Activated CD8-positive, alpha-beta memory T cell treated with anti-CD3 and anti-CD28 coated beads, Interleukin-2, amount 50 U/mL, for 24 hours (primary cell): ENCODE measurements around the gene KNDC1.

Source experiments
- DNase-seq: peaks from one replicate; pipeline ENCODE4 v3.0.0-alpha.2; 2020; ENCODE audit errors: extremely low read depth

Gene KNDC1

DNA sequence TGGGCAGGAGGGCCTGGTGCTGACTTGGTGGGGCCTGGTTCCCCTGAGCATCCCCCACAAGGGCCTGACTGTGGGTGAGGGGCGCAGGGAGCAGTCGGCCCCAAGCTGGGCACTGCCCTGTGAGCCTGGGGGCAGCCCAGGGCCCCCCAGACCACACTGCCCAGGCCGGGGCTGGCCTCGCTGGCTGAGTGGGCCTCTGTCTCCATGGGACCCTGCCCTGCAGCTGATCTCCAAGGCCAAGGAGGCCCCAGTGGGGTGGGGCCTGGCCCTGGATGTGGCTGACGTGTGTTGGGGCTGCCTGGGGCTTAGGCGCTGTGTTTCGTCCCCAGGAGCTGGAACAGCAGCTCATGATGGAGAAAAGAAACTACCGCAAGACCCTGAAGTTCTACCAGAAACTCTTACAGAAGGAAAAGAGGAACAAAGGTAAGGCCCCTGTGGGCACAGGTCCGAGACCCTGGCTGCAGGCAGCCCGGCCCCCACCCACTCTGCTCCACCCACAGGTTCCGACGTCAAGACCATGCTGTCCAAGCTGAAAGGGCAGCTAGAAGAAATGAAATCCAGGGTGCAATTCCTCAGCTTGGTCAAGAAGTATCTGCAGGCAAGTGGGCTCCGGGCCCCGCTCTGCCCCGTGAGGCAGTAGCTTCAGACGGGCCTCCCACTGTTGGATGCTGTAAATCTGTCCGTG is 46.5 kb downstream of the KNDC1 start:
- DNase-seq: no peak

DNA sequence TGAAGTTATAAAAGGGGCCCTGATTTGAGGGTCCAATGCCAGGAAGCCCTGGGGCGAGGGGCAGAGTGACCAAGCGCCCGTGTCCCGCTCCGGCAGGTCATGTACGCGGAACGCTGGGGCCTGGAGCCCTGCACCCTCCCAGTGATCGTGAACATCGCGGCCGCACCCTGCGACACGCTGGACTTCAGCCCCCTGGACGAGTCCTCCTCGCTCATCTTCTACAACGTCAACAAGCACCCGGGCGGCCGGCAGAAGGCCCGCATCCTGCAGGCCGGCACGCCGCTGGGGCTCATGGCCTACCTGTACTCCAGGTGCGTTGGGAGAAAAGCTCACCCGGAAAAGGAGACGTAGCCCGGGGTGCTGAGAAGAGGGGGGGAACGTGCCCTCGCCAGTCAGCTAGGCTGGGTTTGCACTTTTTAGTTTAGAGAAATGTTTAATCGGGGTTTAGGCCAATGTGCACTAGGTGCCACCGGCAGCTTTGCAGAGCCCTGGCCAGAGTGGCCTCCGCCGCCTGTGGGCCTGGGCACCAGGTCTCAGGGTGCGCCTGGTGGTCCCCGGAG is 47.1 kb downstream of the KNDC1 start:
- DNase-seq: no peak

DNA sequence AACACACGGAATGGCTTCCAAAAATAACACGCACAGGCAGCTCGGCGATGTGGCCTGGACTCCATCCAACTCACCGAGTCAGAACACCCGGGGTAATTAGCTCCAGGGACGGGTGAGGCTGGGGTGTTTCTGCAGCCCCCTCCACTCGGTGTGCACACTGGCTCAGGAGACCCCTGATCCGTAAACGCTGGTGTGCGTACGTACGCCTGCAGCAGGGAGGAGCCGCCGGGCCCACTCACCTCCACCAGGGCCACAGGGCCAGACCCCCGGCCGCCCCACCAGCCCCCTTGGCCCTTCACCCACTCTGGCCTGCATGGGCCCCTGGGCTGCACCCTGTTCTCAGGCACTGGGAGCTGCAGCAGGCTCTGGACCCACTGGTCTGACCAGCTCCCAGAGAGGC is 47.6 kb downstream of the KNDC1 start:
- no peak for DNase-seq

DNA sequence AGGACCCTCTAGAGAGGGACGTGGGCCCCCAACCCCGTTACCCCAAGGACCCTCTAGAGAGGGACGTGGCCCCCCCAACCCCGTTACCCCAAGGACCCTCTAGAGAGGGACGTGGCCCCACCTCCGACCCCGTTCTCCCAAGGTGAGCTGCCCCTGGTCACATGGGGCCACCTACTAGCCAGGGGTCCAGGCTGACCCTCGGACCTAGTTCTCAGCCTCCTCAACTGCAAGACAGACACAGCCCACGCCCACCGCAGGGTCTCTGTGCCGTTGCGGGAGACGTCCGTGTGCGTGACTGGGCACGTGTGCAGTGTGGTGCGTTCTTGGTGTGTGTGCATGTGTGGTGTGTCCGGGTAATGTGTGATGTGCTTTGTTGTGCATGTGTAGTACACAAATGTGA is 48.4 kb downstream of the KNDC1 start:
- no peak for DNase-seq

DNA sequence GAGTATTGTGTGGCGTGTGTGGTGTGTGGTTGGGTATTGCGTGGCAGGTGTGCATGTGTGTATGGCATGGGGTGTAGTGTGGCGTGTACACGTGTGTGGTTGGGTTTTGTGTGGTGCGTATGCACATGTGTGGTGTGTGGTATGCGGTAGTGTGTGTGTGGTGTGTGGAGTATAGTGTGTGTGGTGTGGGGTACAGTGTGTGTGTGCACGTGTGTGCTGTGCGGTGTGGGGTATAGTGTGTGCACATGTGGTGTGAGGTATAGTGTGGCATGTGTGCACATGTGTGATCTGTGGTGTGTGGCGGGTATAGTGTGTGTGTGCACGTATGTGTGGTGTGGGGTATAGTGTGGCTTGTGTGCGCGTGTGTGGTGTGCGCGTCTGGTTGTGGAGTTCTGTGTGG is 49.1 kb downstream of the KNDC1 start:
- no peak for DNase-seq

DNA sequence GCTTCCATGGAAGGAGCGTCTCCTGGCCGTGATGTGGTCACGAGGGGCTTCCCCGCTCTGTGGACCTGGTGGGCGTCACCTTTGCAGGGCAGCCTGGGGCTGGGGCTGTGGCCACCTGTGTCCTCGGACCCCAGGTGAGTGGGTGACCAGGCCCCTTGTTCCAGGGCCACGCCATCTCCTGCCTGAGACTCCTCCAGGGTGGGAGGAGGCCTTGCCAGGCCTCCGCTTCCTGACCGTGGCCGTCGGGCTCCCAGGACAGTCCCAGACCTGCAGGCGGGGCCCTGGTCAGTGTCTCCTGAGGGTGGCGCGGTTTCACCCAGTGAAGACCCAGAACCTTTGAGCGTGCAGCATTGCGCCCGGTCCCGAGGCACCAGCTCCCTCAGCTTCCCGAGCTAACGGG is 49.6 kb downstream of the KNDC1 start:
- no peak for DNase-seq

DNA sequence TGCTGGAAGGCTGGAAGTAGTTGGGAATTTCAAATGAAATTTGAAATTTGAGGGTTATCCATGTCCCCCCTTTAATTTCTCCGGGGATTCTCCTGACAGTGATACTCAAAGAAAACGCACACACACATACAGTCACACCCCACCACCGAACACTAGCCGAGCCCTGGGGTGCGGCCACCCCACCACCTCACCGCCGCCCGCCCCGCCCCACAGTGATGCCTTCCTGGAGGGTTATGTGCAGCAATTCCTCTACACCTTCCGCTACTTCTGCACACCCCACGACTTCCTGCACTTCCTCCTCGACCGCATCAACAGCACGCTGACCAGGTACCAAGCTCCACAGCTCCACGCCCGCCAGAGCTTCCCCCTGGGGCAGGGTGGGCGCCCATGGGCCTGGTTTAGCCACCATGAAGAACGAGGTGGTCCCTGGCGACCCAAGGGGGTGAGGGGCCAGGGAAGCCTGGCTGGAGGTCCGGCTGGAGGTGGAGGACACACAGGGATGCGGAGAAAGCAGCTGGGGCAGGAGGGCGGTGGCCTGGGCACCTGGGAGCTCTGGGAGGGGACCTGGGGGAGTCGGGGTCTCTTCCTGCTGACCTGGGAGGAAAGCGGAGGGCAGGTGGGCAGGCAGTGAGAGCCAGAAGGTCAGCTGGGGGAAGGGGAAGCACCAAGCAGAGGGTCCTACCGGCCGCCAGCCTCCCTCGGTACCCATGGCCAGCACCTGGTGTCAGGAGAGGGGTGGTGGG is 50.5 kb downstream of the KNDC1 start:
- no peak for DNase-seq

DNA sequence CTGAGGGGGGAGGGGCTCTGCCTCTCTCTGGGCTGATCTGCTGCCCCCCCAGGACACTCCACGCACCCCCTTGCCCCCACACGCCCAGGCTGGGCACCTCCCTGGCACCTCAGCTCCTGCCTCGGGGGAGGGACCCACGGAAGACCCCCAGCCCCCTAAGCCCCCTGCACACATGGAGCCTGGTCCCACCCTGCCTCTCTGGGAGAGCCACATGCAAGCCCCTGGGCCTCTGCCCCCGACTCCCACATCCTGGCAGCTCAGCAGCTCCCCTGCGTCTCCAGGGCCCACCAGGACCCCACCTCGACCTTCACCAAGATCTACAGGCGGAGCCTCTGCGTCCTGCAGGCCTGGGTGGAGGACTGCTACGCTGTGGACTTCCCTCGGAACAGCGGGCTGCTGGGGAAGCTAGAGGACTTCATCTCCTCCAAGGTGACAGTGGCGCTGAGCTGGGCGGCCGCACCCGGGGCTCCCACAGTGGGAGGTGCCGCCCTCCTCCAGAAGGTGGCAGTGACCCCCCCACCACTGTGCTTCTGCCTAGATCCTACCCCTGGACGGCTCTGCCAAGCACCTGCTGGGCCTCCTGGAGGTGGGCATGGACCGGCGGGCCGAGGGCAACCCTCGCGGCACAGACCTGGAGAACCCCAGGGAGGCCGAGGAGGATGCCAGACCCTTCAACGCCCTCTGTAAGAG is 51.3 kb downstream of the KNDC1 start:
- no peak for DNase-seq

DNA sequence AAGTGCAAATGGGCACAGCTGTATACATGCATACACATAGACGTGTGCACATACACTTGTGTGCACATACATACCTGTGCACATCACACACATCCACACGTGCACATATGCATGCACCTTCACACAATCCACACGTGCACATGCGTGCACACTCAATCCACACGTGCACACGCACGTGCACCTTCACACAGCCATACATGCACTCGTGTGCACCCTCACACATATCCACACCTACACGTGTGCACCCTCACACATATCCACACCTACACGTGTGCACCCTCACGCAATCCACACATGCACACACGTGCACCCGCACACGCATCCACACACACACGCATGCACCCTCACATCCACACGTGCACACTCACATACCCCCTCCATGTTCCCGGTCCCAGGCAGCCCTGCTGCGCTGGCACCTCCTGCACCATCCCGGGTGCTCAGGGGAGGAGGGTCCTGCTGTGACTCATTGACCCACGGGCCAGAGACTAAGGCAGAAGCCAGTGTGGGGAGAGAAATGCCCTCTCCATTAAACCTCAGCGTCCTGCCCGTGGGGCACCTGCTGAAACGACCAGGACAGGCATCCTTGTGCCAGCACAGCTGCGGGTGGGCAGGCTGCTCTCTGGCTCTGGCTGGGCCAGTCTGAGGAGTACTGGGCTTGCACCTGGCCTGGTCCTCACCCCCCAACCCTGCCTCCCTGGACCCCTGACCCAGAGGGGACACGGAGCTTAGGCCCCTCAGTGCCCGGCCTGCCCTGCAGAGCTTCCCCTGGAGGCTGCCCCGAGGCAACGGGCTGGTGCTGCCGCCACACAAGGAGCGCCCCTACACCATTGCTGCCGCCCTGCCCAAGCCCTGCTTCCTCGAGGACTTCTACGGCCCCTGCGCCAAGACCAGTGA is 52.2 kb downstream of the KNDC1 start:
- no peak for DNase-seq

DNA sequence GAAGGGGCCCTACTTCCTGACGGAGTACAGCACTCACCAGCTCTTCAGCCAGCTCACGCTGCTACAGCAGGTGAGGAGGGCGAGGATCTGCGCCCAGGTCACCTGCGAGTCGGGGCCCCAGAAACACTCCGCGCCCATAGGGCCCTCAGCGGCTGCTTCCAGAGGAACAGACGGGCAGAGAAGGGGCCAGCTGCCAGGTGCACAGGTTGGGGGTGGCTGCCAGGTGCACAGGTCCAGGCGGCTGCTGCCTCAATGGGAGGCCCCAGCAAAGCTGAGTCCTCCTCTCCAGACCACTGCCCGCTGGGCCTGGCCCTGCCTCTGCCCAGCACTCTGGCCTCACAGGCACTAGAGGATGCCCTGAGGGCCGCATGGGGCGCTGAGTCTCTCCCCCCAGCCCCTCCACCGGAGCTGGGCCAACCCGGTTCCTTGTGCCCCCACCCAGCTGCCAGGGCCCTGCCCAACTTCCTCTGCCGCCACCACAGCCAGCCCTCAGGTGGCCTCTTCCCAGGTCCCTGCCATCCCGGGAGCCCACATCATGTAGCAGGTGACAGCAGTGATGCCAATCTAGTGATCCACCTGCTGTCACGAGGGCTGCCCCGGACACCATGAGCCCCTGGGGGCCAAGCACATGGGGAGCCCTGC is 53.0 kb downstream of the KNDC1 start:
- DNase-seq: no peak

DNA sequence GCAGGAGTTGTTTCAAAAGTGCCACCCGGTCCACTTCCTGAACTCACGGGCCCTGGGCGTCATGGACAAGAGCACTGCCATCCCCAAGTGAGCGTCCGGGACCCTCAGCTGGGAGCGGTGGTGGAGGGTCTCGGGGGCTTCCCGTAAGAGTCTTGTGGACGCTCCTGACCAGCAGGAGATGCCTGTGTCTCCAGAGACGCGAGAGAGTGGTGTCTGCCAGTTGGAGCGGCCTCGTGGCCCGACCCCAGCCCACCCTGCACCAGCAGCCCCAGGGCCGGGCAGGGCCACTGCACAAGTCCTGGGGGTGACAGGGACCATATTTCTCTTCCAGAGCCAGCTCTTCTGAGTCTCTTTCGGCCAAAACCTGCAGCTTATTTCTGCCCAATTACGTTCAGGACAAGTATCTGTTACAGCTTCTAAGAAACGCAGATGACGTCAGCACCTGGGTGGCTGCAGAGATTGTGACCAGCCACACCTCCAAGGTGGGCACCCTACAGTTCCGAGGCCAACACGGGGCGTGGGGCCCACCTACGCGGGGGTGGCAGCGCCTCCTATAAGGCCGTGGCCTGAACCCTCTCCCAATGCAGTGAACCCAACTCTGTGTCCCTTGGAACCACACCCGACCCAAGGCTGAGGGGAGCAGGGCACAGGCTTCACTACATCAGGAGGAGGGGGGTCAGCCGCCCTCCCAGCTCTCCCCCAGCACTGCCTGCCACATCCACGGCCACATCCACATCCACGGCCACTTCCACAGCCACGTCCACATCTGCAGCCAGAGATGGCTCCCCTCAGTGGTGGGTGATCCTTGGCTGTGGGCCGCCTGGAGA is 53.8 kb downstream of the KNDC1 start:
- DNase-seq: no peak

DNA sequence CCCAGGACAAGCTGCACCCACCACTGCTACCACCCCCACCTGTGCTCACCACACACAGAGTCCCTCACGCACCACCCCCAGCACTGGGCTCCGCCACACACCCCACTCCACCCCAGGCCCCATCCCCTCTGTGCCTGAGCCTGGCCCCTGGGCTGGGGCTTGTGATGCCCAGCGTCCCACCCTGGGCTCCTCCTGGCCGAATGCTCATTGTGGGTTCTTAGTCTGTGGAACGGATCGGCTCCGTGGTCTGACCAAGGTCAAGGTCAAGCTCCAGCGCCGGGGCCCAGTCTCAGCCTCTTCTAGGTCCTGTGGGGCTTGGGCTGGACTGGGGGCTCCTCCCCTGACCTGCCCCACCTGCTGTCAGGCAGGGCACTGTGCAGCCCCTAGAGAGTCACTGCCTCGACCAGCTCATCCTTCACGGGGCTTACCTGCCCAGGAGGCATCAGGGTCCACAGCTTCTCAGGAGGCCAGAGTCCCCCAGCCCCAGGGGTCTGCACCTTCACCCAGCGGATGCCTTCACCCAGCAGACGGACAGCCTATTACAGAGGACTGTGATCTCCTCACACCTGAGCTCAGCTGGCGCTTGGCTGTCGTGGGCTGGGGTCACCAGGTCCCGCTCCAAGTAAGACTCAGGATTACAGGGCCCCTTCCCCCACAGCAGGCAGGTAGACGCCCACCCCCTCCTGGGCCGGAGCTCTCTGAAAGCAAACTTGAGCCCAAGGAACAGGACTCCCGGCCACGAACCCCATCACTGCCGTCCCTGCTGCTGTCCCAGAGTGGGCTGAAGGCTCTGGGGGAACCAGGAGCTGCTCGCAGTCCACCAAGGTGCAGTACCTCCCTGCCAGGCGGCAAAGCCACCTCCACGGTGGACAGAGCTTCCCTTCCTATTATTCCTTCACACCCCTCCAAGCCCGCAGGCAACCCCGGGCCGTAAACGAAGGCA is 54.7 kb downstream of the KNDC1 start:
- DNase-seq: no peak

DNA sequence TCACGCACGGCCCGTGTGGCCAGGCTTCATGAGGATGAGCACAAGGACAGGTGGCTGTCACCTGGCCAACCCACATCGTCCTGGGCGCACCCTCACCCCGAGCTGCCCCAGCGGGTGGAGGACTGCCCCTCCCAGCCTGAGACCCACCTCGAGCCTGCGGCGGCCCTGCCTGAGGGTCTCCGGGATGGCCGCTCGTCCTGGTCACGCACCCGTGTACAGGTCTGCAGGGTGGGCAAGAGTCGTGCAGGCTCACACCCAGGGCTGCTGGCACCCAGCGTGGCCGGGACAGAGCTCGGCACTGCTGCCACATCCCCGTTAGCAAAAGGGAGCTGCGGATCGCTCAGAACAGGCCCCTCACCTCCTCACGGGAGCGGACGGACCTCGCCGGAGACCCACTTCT is 55.6 kb downstream of the KNDC1 start:
- no peak for DNase-seq

DNA sequence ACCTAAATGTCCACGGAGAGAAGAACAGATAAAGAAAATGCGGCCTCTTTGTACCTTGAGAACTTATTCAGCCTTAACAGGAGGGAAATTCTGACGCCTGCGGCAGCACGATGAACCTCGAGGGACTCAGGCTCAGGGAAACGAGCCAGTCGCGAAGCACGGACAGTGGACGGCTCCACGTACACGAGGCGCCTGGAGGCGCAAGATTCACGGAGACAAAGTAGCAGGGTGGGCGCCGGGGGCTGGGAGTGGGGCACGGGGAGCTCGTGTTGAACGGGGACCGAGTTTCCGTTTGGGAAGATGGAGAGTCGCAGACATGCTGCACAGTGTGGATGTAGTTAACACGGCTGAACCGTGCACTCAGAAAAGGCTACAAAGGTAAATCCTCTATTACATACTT is 56.8 kb downstream of the KNDC1 start:
- DNase-seq: no peak

DNA sequence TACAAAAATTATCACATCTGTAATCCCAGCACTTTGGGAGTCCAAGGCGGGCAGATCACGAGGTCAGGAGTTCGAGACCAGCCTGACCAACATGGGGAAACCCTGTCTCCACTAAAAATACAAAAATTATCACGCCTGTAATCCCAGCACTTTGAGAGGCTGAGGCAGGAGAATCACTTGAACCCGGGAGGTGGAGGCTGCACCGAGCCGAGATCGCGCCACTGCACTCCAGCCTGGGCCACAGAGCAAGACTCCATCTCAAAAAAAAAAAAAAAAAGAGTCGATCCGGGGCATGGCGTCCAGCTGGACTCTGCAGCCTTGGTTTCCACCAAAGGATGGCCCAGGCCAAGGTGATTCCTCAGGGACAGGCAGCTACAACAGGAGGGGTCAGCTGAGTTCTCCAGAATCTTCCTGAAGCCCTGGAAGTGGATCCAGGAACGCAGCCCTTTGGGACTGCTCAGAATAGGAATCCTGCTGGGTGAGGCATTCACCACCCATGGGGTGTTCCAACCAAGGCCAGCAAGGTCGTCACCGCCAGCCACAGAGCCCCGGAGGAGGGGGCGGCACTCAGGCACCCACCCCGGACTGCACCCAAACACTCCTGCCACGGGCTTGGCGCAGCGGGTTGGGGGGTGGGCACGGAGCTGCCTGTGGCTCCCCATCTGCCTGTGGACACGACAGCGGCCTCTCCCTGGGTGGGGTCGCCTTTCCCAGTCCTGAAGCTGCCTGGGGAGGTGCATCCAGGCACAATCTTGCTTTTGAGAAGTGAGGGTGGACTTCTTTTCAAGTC is 58.0 kb downstream of the KNDC1 start:
- no peak for DNase-seq

DNA sequence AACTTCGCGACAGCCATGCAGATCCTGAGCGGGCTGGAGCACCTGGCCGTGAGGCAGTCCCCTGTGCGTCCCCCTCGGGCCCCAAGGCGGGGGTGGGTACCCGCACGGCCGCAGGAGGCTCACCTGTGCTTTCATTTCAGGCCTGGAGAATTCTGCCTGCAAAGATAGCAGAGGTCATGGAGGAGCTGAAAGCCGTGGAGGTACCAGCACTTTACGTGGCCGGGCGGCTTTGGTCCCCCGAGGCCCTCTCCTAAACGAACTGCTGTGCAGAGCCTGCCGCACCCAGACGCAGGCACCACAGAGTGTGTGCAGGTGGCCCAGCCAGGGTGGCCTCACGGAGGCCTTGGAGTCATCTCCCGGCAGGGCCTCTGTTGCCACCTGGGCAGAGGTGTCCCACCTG is 58.9 kb downstream of the KNDC1 start:
- no peak for DNase-seq

DNA sequence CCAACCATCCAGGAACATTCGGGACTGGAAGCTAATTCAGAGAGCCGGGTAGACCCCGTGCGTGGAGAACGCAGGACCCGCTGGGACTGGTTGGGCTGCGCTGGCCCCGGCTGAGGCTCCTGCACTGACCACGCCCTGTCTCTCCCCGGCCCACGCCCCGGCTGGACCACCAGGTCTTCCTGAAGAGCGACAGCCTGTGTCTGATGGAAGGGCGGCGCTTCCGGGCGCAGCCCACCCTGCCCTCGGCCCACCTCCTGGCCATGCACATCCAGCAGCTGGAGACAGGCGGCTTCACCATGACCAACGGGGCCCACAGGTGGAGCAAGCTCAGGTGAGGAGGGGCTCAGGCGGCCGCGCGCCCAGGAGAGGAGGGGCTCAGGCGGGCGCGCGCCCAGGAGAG is 59.8 kb downstream of the KNDC1 start:
- no peak for DNase-seq

DNA sequence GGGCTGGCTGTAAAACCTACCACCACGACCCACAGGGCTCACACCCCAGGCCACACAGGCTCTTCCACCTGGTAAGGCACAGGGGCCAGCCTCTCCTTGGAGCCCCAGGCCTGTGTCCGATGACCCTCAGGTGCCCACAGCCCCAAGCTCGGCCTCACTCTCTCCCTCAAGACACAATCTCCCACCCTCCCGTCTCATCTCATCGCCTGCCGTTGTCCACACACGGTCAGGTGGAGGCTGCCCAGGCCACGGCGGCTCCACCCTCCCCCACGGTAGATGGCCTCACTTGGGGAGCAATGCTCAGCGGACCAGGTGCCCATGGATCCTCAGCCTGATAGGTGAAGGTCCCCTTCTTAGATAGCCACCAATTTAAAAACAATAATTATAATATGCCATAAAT is 61.3 kb downstream of the KNDC1 start:
- DNase-seq: no peak
